IPS-NIHi7 (cell line): Measurements from ENCODE around the gene MMRN2.
"Not testable (repeated sequence)": the region's sequence is repeated elsewhere in the genome, so short reads cannot be mapped to it uniquely, and the experiment has no call there.

Experiments used
- DNase-seq: peaks from one replicate; pipeline ENCODE4 v3.0.0; 2012; ENCODE audit warnings: mixed read lengths; ENCODE audit errors: extremely low spot score

The MMRN2 gene

GRCh38 chr10:86956848-86957448, 467 bp downstream of the MMRN2 start:
- DNase-seq = no peak

GRCh38 chr10:86956195-86956847, 1.1 kb downstream of the MMRN2 start:
- DNase-seq = no peak

GRCh38 chr10:86955501-86956194, 1.8 kb downstream of the MMRN2 start:
- no peak for DNase-seq

GRCh38 chr10:86954681-86955500, 2.5 kb downstream of the MMRN2 start:
- DNase-seq = no peak

GRCh38 chr10:86953747-86954680, 3.4 kb downstream of the MMRN2 start:
- DNase-seq = peak; percentile 89

- not testable (repeated sequence) for DNase-seq
Observed at GRCh38 chr10:86952697-86953096, 4.7 kb downstream of the MMRN2 start.

- DNase-seq = no peak
Observed at GRCh38 chr10:86952106-86952505, 5.3 kb downstream of the MMRN2 start.

GRCh38 chr10:86951184-86951761, 6.1 kb downstream of the MMRN2 start:
- DNase-seq = no peak

- no peak for DNase-seq
Observed at GRCh38 chr10:86950349-86950748, 7.1 kb downstream of the MMRN2 start.

GRCh38 chr10:86947806-86948205, 9.6 kb downstream of the MMRN2 start:
- DNase-seq = not testable (repeated sequence)

- no peak for DNase-seq
Observed at GRCh38 chr10:86946213-86947155, 10.9 kb downstream of the MMRN2 start.

- peak; percentile 83 for DNase-seq
Observed at GRCh38 chr10:86945361-86946212, 11.8 kb downstream of the MMRN2 start.

- DNase-seq = no peak
Observed at GRCh38 chr10:86944907-86945306, 12.5 kb downstream of the MMRN2 start.

- DNase-seq = peak; percentile 3
Observed at GRCh38 chr10:86944471-86944870, 12.9 kb downstream of the MMRN2 start.

- no peak for DNase-seq
Observed at GRCh38 chr10:86944031-86944419, 13.4 kb downstream of the MMRN2 start.

- DNase-seq = peak; percentile 3
Observed at GRCh38 chr10:86943316-86944030, 13.9 kb downstream of the MMRN2 start.

GRCh38 chr10:86942441-86943315, 14.7 kb downstream of the MMRN2 start:
- peak; percentile 5 for DNase-seq
